ENCODE results near the gene C22orf42.
A peak's percentile ranks its signal among the peaks of the same experiment; 100 is the strongest.
"Not testable (repeated sequence)": the region's sequence is repeated elsewhere in the genome, so short reads cannot be mapped to it uniquely, and the experiment has no call there.

Gene C22orf42

GRCh38 chr22:32136881-32137280 lies 22.2 kb downstream of the C22orf42 start:
- Histone ChIP-seq H2BK5ac (ENCODE audit: low read length) (peak overlapping the region; percentile 88), H3K56ac (ENCODE audit: low read length) (peak overlapping the region; percentile 54)
- not testable (repeated sequence) for H3K4ac ChIP-seq (ENCODE audit: low read depth, low read length); H4K5ac ChIP-seq (ENCODE audit: low read length); H3K9ac ChIP-seq (ENCODE audit: low read length); H3K4me1 ChIP-seq (ENCODE audit: control insufficient read depth, low read depth, low read length); H3K4me3 ChIP-seq (ENCODE audit: low read length); H2BK120ac ChIP-seq (ENCODE audit: low read depth, low read length); H2AK5ac ChIP-seq (ENCODE audit: low read length); H3K18ac ChIP-seq (ENCODE audit: low read length); H3K79me1 ChIP-seq (ENCODE audit: low read length); H2BK15ac ChIP-seq (replicated peaks; ENCODE audit: low read depth); H3K23ac ChIP-seq (ENCODE audit: low read length); H3K27me3 ChIP-seq (ENCODE audit: insufficient read depth, low read length, poor library complexity); H3K4me2 ChIP-seq (ENCODE audit: low read length); H3K79me2 ChIP-seq (ENCODE audit: control insufficient read depth, insufficient read depth, low read length); H4K8ac ChIP-seq (ENCODE audit: low read depth, low read length); H3K27ac ChIP-seq (ENCODE audit: low read depth, low read length); H3K36me3 ChIP-seq (ENCODE audit: control insufficient read depth, insufficient read depth, low read length)
- WGBS (ENCODE audit: extremely low coverage, insufficient coverage, low lambda C conversion rate), result no CpG with 5 or more reads among the region's 4 CpGs
- peak; percentile 65 for DNase-seq

DNA sequence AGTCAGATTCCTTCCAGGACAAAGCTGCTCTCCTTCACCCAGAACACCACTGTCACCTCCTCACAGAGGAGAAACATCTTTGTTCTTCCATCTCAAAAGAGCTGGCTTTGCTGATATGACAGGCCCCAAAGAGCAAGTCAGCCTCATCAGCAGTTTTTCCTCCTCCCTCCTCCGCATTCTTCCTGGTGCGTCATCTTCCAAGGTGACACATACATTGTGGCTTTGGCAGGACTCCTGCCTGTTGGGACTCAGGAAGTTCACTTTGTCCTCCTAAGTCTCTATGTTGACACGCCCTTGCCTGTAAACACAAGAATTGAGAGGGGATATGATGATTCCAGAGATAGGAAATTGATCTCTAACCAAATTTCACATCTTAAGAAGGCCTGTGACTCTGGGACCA lies 23.1 kb downstream of the C22orf42 start:
- no CpG with 5 or more reads among the region's 3 CpGs for WGBS (ENCODE audit: extremely low coverage, insufficient coverage, low lambda C conversion rate)
- H3K18ac ChIP-seq (ENCODE audit: low read length); H3K4me1 ChIP-seq (ENCODE audit: control insufficient read depth, low read depth, low read length); H3K4me2 ChIP-seq (ENCODE audit: low read length); H4K8ac ChIP-seq (ENCODE audit: low read depth, low read length); H3K79me2 ChIP-seq (ENCODE audit: control insufficient read depth, insufficient read depth, low read length); H3K27me3 ChIP-seq (ENCODE audit: insufficient read depth, low read length, poor library complexity); H3K36me3 ChIP-seq (ENCODE audit: control insufficient read depth, insufficient read depth, low read length); H3K79me1 ChIP-seq (ENCODE audit: low read length); H3K23ac ChIP-seq (ENCODE audit: low read length); DNase-seq; H3K27ac ChIP-seq (ENCODE audit: low read depth, low read length); H3K9ac ChIP-seq (ENCODE audit: low read length); H2BK120ac ChIP-seq (ENCODE audit: low read depth, low read length); H3K4me3 ChIP-seq (ENCODE audit: low read length); H4K5ac ChIP-seq (ENCODE audit: low read length); H3K4ac ChIP-seq (ENCODE audit: low read depth, low read length); H2BK15ac ChIP-seq (replicated peaks; ENCODE audit: low read depth): not testable (repeated sequence)
- Histone ChIP-seq H3K56ac (ENCODE audit: low read length) (peak overlapping the region; percentile 82), H2AK5ac (ENCODE audit: low read length) (peak overlapping the region; percentile 90), H2BK5ac (ENCODE audit: low read length) (peak overlapping the region; percentile 82)

DNA sequence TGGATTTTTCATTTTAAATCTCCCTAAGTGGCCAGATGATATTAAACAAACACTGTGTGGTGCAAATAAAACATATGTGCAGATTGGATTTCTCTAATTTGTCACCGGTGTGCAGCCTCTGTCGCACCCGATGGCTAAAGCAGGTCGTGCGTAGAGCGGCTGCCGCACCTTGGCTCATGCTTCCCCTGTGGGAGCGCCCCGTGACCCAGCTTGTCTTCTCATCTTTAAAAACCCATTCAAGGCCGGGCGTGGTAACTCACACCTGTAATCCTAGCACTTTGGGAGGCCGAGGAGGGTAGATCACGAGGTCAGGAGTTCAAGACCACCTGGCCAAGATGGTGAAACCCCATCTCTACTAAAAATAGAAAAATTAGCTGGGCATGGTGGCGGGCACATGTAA lies 24.3 kb downstream of the C22orf42 start:
- H2BK120ac ChIP-seq (ENCODE audit: low read depth, low read length); H4K8ac ChIP-seq (ENCODE audit: low read depth, low read length); H4K5ac ChIP-seq (ENCODE audit: low read length); H3K4me1 ChIP-seq (ENCODE audit: control insufficient read depth, low read depth, low read length); H2AK5ac ChIP-seq (ENCODE audit: low read length); H2BK15ac ChIP-seq (replicated peaks; ENCODE audit: low read depth); H3K18ac ChIP-seq (ENCODE audit: low read length); H3K79me2 ChIP-seq (ENCODE audit: control insufficient read depth, insufficient read depth, low read length); H3K27ac ChIP-seq (ENCODE audit: low read depth, low read length); H3K27me3 ChIP-seq (ENCODE audit: insufficient read depth, low read length, poor library complexity); H3K9ac ChIP-seq (ENCODE audit: low read length); DNase-seq; H3K79me1 ChIP-seq (ENCODE audit: low read length); H3K4me2 ChIP-seq (ENCODE audit: low read length); H3K4ac ChIP-seq (ENCODE audit: low read depth, low read length); H3K4me3 ChIP-seq (ENCODE audit: low read length); H3K56ac ChIP-seq (ENCODE audit: low read length); H3K23ac ChIP-seq (ENCODE audit: low read length); H2BK5ac ChIP-seq (ENCODE audit: low read length); H3K36me3 ChIP-seq (ENCODE audit: control insufficient read depth, insufficient read depth, low read length): not testable (repeated sequence)
- no CpG with 5 or more reads among the region's 14 CpGs for WGBS (ENCODE audit: extremely low coverage, insufficient coverage, low lambda C conversion rate)

GRCh38 chr22:32132783-32133182 lies 26.3 kb downstream of the C22orf42 start:
- Histone ChIP-seq H2BK5ac (ENCODE audit: low read length) (no peak overlapping the region), H3K4me2 (ENCODE audit: low read length) (no peak overlapping the region), H4K5ac (ENCODE audit: low read length) (no peak overlapping the region), H3K27me3 (ENCODE audit: insufficient read depth, low read length, poor library complexity) (no peaks in the 10 kb centered on the region), H3K4me1 (ENCODE audit: control insufficient read depth, low read depth, low read length) (peaks cover 2% of the 10 kb centered on the region), H3K36me3 (ENCODE audit: control insufficient read depth, insufficient read depth, low read length) (no peaks in the 10 kb centered on the region), H3K79me1 (ENCODE audit: low read length) (no peaks in the 10 kb centered on the region), H3K23ac (ENCODE audit: low read length) (no peak overlapping the region), H4K8ac (ENCODE audit: low read depth, low read length) (no peak overlapping the region), H3K18ac (ENCODE audit: low read length) (no peak overlapping the region), H2AK5ac (ENCODE audit: low read length) (no peak overlapping the region), H3K9ac (ENCODE audit: low read length) (no peak overlapping the region), H2BK120ac (ENCODE audit: low read depth, low read length) (no peak overlapping the region), H3K79me2 (ENCODE audit: control insufficient read depth, insufficient read depth, low read length) (no peaks in the 10 kb centered on the region), H3K4ac (ENCODE audit: low read depth, low read length) (no peak overlapping the region), H3K4me3 (ENCODE audit: low read length) (no peak overlapping the region), H3K27ac (ENCODE audit: low read depth, low read length) (no peak overlapping the region), H3K56ac (ENCODE audit: low read length) (no peak overlapping the region), H2BK15ac (replicated peaks; ENCODE audit: low read depth) (no peak overlapping the region)
- no peak for DNase-seq
- WGBS (ENCODE audit: extremely low coverage, insufficient coverage, low lambda C conversion rate), result no CpG with 5 or more reads among the region's 1 CpG

GRCh38 chr22:32132126-32132525 lies 27.0 kb downstream of the C22orf42 start:
- H3K9ac ChIP-seq (ENCODE audit: low read length), result no peak overlapping the region
- H2AK5ac ChIP-seq (ENCODE audit: low read length), result no peak overlapping the region
- no peak overlapping the region for H3K27ac ChIP-seq (ENCODE audit: low read depth, low read length)
- no peak overlapping the region for H2BK5ac ChIP-seq (ENCODE audit: low read length)
- H3K4me1 ChIP-seq (ENCODE audit: control insufficient read depth, low read depth, low read length), result peaks cover 2% of the 10 kb centered on the region
- H2BK15ac ChIP-seq (replicated peaks; ENCODE audit: low read depth), result no peak overlapping the region
- H3K27me3 ChIP-seq (ENCODE audit: insufficient read depth, low read length, poor library complexity), result no peaks in the 10 kb centered on the region
- H3K18ac ChIP-seq (ENCODE audit: low read length), result no peak overlapping the region
- H4K5ac ChIP-seq (ENCODE audit: low read length), result no peak overlapping the region
- no peak overlapping the region for H3K4me3 ChIP-seq (ENCODE audit: low read length)
- no peak overlapping the region for H4K8ac ChIP-seq (ENCODE audit: low read depth, low read length)
- H3K79me2 ChIP-seq (ENCODE audit: control insufficient read depth, insufficient read depth, low read length), result no peaks in the 10 kb centered on the region
- no peak overlapping the region for H3K4ac ChIP-seq (ENCODE audit: low read depth, low read length)
- no peak overlapping the region for H3K4me2 ChIP-seq (ENCODE audit: low read length)
- no peaks in the 10 kb centered on the region for H3K36me3 ChIP-seq (ENCODE audit: control insufficient read depth, insufficient read depth, low read length)
- DNase-seq, result no peak
- H3K23ac ChIP-seq (ENCODE audit: low read length), result no peak overlapping the region
- H3K79me1 ChIP-seq (ENCODE audit: low read length), result no peaks in the 10 kb centered on the region
- no peak overlapping the region for H3K56ac ChIP-seq (ENCODE audit: low read length)
- no CpG with 5 or more reads among the region's 11 CpGs for WGBS (ENCODE audit: extremely low coverage, insufficient coverage, low lambda C conversion rate)
- H2BK120ac ChIP-seq (ENCODE audit: low read depth, low read length), result no peak overlapping the region

- H3K4ac ChIP-seq (ENCODE audit: low read depth, low read length), result no peak overlapping the region
- H3K27me3 ChIP-seq (ENCODE audit: insufficient read depth, low read length, poor library complexity), result no peaks in the 10 kb centered on the region
- no peak overlapping the region for H3K9ac ChIP-seq (ENCODE audit: low read length)
- no peak overlapping the region for H3K23ac ChIP-seq (ENCODE audit: low read length)
- no peaks in the 10 kb centered on the region for H3K36me3 ChIP-seq (ENCODE audit: control insufficient read depth, insufficient read depth, low read length)
- no peaks in the 10 kb centered on the region for H3K79me1 ChIP-seq (ENCODE audit: low read length)
- no peak overlapping the region for H4K5ac ChIP-seq (ENCODE audit: low read length)
- no peaks in the 10 kb centered on the region for H3K79me2 ChIP-seq (ENCODE audit: control insufficient read depth, insufficient read depth, low read length)
- H3K27ac ChIP-seq (ENCODE audit: low read depth, low read length), result no peak overlapping the region
- H2AK5ac ChIP-seq (ENCODE audit: low read length), result peak overlapping the region; percentile 9
- peak overlapping the region; percentile 56 for H3K56ac ChIP-seq (ENCODE audit: low read length)
- no peak overlapping the region for H3K18ac ChIP-seq (ENCODE audit: low read length)
- no peak for DNase-seq
- H2BK15ac ChIP-seq (replicated peaks; ENCODE audit: low read depth), result no peak overlapping the region
- no peak overlapping the region for H4K8ac ChIP-seq (ENCODE audit: low read depth, low read length)
- H3K4me1 ChIP-seq (ENCODE audit: control insufficient read depth, low read depth, low read length), result peaks cover 2% of the 10 kb centered on the region
- no peak overlapping the region for H2BK120ac ChIP-seq (ENCODE audit: low read depth, low read length)
- peak overlapping the region; percentile 70 for H2BK5ac ChIP-seq (ENCODE audit: low read length)
- H3K4me3 ChIP-seq (ENCODE audit: low read length), result no peak overlapping the region
- H3K4me2 ChIP-seq (ENCODE audit: low read length), result no peak overlapping the region
- WGBS (ENCODE audit: extremely low coverage, insufficient coverage, low lambda C conversion rate), result no CpG with 5 or more reads among the region's 2 CpGs
Measured at GRCh38 chr22:32130464-32130863, 28.6 kb downstream of the C22orf42 start.
